Trophoblast cell (in vitro differentiated cells and primary cell): ENCODE measurements around the gene MUC5AC.
"Not testable (repeated sequence)": the region's sequence is repeated elsewhere in the genome, so short reads cannot be mapped to it uniquely, and the experiment has no call there.

Source experiments
- DNase-seq, 2 donors: peaks; one replicate each; pipeline ENCODE4 v3.0.0-alpha.2; 2016
- H2AFZ ChIP-seq: 2 replicates; pipeline ENCODE4 v1.6.1; 2013; ENCODE audit warnings: low read length, moderate library complexity, mild to moderate bottlenecking; ENCODE audit not compliant: insufficient read depth, poor library complexity
- H2AK5ac ChIP-seq: 2 replicates; pipeline ENCODE4 v1.6.1; 2013; ENCODE audit warnings: mild to moderate bottlenecking, low read length
- H2BK120ac ChIP-seq: 2 replicates; pipeline ENCODE4 v1.6.1; 2013; ENCODE audit warnings: low read length, mild to moderate bottlenecking, moderate library complexity; ENCODE audit not compliant: insufficient read depth, poor library complexity
- H2BK12ac ChIP-seq: 2 replicates; pipeline ENCODE4 v1.6.1; 2013; ENCODE audit warnings: mild to moderate bottlenecking, low read length, moderate library complexity
- H2BK5ac ChIP-seq: 2 replicates; pipeline ENCODE4 v1.6.1; 2013; ENCODE audit warnings: low read length, low read depth, moderate library complexity, mild to moderate bottlenecking; ENCODE audit not compliant: poor library complexity
- H3K14ac ChIP-seq: 2 replicates; pipeline ENCODE4 v1.6.1; 2013; ENCODE audit warnings: mild to moderate bottlenecking, low read length
- H3K18ac ChIP-seq: 2 replicates; pipeline ENCODE4 v1.6.1; 2013; ENCODE audit warnings: mild to moderate bottlenecking, low read length
- H3K23ac ChIP-seq: 2 replicates; pipeline ENCODE4 v1.6.1; 2013; ENCODE audit warnings: low read length
- H3K27ac ChIP-seq: 2 replicates; pipeline ENCODE4 v1.5.1; 2013; ENCODE audit warnings: low read depth, mild to moderate bottlenecking, inconsistent platforms, low read length, moderate library complexity
- H3K27me3 ChIP-seq: 2 replicates; pipeline ENCODE4 v1.6.1; 2013; ENCODE audit warnings: inconsistent platforms, mild to moderate bottlenecking, low read length, moderate library complexity; ENCODE audit not compliant: insufficient read depth
- H3K36me3 ChIP-seq, 2 experiments: 1 replicate in 1 of 2; 2 replicates in 1 of 2; pipeline ENCODE4 v1.6.1; 2013; ENCODE audit warnings: low read length in 2 of 2, mild to moderate bottlenecking in 2 of 2, moderate library complexity in 1 of 2; ENCODE audit not compliant: insufficient read depth in 2 of 2, control insufficient read depth in 1 of 2
- H3K4ac ChIP-seq: 2 replicates; pipeline ENCODE4 v1.6.1; 2013; ENCODE audit warnings: low read depth, mild to moderate bottlenecking, low read length, moderate library complexity
- H3K4me1 ChIP-seq, 2 experiments: 1 replicate in 1 of 2; 2 replicates in 1 of 2; pipeline ENCODE4 v1.6.1; 2013; ENCODE audit warnings: low read length in 2 of 2, mild to moderate bottlenecking in 2 of 2, moderate library complexity in 1 of 2; ENCODE audit not compliant: insufficient read depth in 2 of 2, control insufficient read depth in 1 of 2
- H3K4me2 ChIP-seq: 2 replicates; pipeline ENCODE4 v1.6.1; 2013; ENCODE audit warnings: inconsistent platforms, mild to moderate bottlenecking, low read length, moderate library complexity
- H3K4me3 ChIP-seq: 2 replicates; pipeline ENCODE4 v1.5.1; 2013; ENCODE audit warnings: mild to moderate bottlenecking, low read depth, low read length, inconsistent platforms
- H3K79me1 ChIP-seq: one replicate; pipeline ENCODE4 v1.6.1; 2013; ENCODE audit warnings: low read length
- H3K79me2 ChIP-seq: 2 replicates; pipeline ENCODE4 v1.6.1; 2013; ENCODE audit warnings: low read length, mild to moderate bottlenecking; ENCODE audit not compliant: control insufficient read depth, insufficient read depth, poor library complexity
- H3K9ac ChIP-seq: 2 replicates; pipeline ENCODE4 v1.6.1; 2013; ENCODE audit warnings: mild to moderate bottlenecking, low read length
- H3K9me3 ChIP-seq: 2 replicates; pipeline ENCODE4 v1.6.1; 2013; ENCODE audit warnings: low read depth, mild to moderate bottlenecking, control low read depth, inconsistent platforms, low read length; ENCODE audit not compliant: insufficient read depth
- H4K12ac ChIP-seq: 2 replicates; pipeline ENCODE4 v1.6.1; 2013; ENCODE audit warnings: low read depth, mild to moderate bottlenecking, low read length, moderate library complexity
- H4K8ac ChIP-seq: 2 replicates; pipeline ENCODE4 v1.6.1; 2013; ENCODE audit warnings: low read depth, mild to moderate bottlenecking, low read length, moderate library complexity
- H4K91ac ChIP-seq: one replicate; pipeline ENCODE4 v1.6.1; 2013; ENCODE audit warnings: low read depth, mild to moderate bottlenecking, low read length, moderate library complexity
- WGBS: extraction: QIAGEN DNeasy Blood & Tissue Kit; methylation state at CpG from one replicate; pipeline ENCODE4 v1.1.7; 2013; ENCODE audit warnings: missing lambda C conversion rate; ENCODE audit not compliant: insufficient read length, insufficient coverage; ENCODE audit errors: extremely low coverage; 5-methylcytosine and 5-hydroxymethylcytosine counted together

The MUC5AC gene

GRCh38 chr11:1211838-1212237 is 54.1 kb downstream of the MUC5AC start:
- H3K79me2 ChIP-seq: no peaks in the 10 kb centered on the region
- no peak overlapping the region for H4K8ac ChIP-seq
- H2BK12ac ChIP-seq: no peak overlapping the region
- no peaks in the 10 kb centered on the region for H3K27me3 ChIP-seq
- no peak overlapping the region for H2AFZ ChIP-seq
- H2AK5ac ChIP-seq: no peak overlapping the region
- WGBS: no CpG with 5 or more reads among the region's 2 CpGs
- H3K4ac ChIP-seq: no peak overlapping the region
- no peak overlapping the region for H3K27ac ChIP-seq
- no peak overlapping the region for H3K4me3 ChIP-seq
- no peak overlapping the region for H2BK120ac ChIP-seq
- no peak overlapping the region for H2BK5ac ChIP-seq
- DNase-seq: no peak
- no peak overlapping the region for H3K4me2 ChIP-seq
- H3K9me3 ChIP-seq: peaks cover 24% of the 10 kb centered on the region
- H3K4me1 ChIP-seq: no peaks in the 10 kb centered on the region
- H3K23ac ChIP-seq: no peak overlapping the region
- no peak overlapping the region for H3K14ac ChIP-seq
- no peak overlapping the region for H4K12ac ChIP-seq
- H3K9ac ChIP-seq: no peak overlapping the region
- no peaks in the 10 kb centered on the region for H3K79me1 ChIP-seq
- H3K36me3 ChIP-seq: no peaks in the 10 kb centered on the region
- H3K18ac ChIP-seq: no peak overlapping the region
- no peak overlapping the region for H4K91ac ChIP-seq

GRCh38 chr11:1215826-1216225 is 58.1 kb downstream of the MUC5AC start:
- not testable (repeated sequence) for H4K8ac ChIP-seq, H3K9ac ChIP-seq
- WGBS: no CpG with 5 or more reads among the region's 8 CpGs

GRCh38 chr11:1217151-1217550 is 59.4 kb downstream of the MUC5AC start:
- H3K4me2 ChIP-seq: no peak overlapping the region
- H3K4me3 ChIP-seq: no peak overlapping the region
- no peak overlapping the region for H4K8ac ChIP-seq
- H4K91ac ChIP-seq: no peak overlapping the region
- no peak overlapping the region for H3K18ac ChIP-seq
- H2BK12ac ChIP-seq: no peak overlapping the region
- H2AFZ ChIP-seq: no peak overlapping the region
- H3K27ac ChIP-seq: no peak overlapping the region
- H3K36me3 ChIP-seq: no peaks in the 10 kb centered on the region
- H3K4ac ChIP-seq: no peak overlapping the region
- no CpG with 5 or more reads among the region's 17 CpGs for WGBS
- H2BK5ac ChIP-seq: no peak overlapping the region
- H3K79me1 ChIP-seq: no peaks in the 10 kb centered on the region
- DNase-seq: no peak
- peaks cover 6% of the 10 kb centered on the region for H3K9me3 ChIP-seq
- H3K14ac ChIP-seq: no peak overlapping the region
- no peak overlapping the region for H3K23ac ChIP-seq
- H4K12ac ChIP-seq: no peak overlapping the region
- no peaks in the 10 kb centered on the region for H3K79me2 ChIP-seq
- H3K9ac ChIP-seq: no peak overlapping the region
- H3K27me3 ChIP-seq: no peaks in the 10 kb centered on the region
- no peak overlapping the region for H2AK5ac ChIP-seq
- no peaks in the 10 kb centered on the region for H3K4me1 ChIP-seq
- H2BK120ac ChIP-seq: no peak overlapping the region

More at GRCh38 chr11:1215826-1216225, 58.1 kb downstream of the MUC5AC start:
- not testable (repeated sequence) for H2BK12ac ChIP-seq, H3K79me2 ChIP-seq, DNase-seq, H3K36me3 ChIP-seq, H2BK120ac ChIP-seq, H4K12ac ChIP-seq, H2BK5ac ChIP-seq, H3K23ac ChIP-seq, H2AK5ac ChIP-seq, H3K4me2 ChIP-seq, H3K4me3 ChIP-seq, H3K27ac ChIP-seq, H4K91ac ChIP-seq, H3K27me3 ChIP-seq, H3K9me3 ChIP-seq, H3K4ac ChIP-seq, H3K4me1 ChIP-seq, H2AFZ ChIP-seq, H3K14ac ChIP-seq, H3K18ac ChIP-seq, H3K79me1 ChIP-seq

GRCh38 chr11:1218256-1218787 is 60.6 kb downstream of the MUC5AC start:
- H3K79me2 ChIP-seq: no peaks in the 10 kb centered on the region
- H4K12ac ChIP-seq: no peak overlapping the region
- no peak overlapping the region for H3K14ac ChIP-seq
- no peak for DNase-seq
- H2BK12ac ChIP-seq: no peak overlapping the region
- no peak overlapping the region for H4K91ac ChIP-seq
- H3K23ac ChIP-seq: no peak overlapping the region
- WGBS: no CpG with 5 or more reads among the region's 15 CpGs
- H3K27ac ChIP-seq: no peak overlapping the region
- H3K36me3 ChIP-seq: no peaks in the 10 kb centered on the region
- H2AK5ac ChIP-seq: no peak overlapping the region
- no peak overlapping the region for H3K4me3 ChIP-seq
- H3K79me1 ChIP-seq: no peaks in the 10 kb centered on the region
- H3K4me2 ChIP-seq: no peak overlapping the region
- H3K27me3 ChIP-seq: no peaks in the 10 kb centered on the region
- no peak overlapping the region for H3K4ac ChIP-seq
- H3K18ac ChIP-seq: no peak overlapping the region
- no peak overlapping the region for H3K9ac ChIP-seq
- H4K8ac ChIP-seq: no peak overlapping the region
- H2AFZ ChIP-seq: no peak overlapping the region
- no peak overlapping the region for H2BK120ac ChIP-seq
- no peaks in the 10 kb centered on the region for H3K4me1 ChIP-seq
- H3K9me3 ChIP-seq: peaks cover 6% of the 10 kb centered on the region
- no peak overlapping the region for H2BK5ac ChIP-seq
